Type B pancreatic cell (in vitro differentiated cells): ENCODE data around the gene SMOC2. TPM values are rescaled to one million over a fixed set of nuclear protein-coding genes. Genes with fewer than 3 reads are reported as not detected.
"Not testable (repeated sequence)": the region's sequence is repeated elsewhere in the genome, so short reads cannot be mapped to it uniquely, and the experiment has no call there.

Source experiments
- DNase-seq: peaks from one replicate; pipeline ENCODE4 v3.0.0; 2021; ENCODE audit warnings: mixed read lengths; ENCODE audit not compliant: unreplicated experiment; ENCODE audit errors: extremely low spot score
- H3K27ac Mint-ChIP-seq: 2 replicates; pipeline ENCODE4 v1.8.0; 2021; ENCODE audit warnings: mild to moderate bottlenecking, mixed read lengths
- H3K27me3 Mint-ChIP-seq: 2 replicates; pipeline ENCODE4 v1.8.0; 2021; ENCODE audit warnings: mixed read lengths
- H3K36me3 Mint-ChIP-seq: 2 replicates; pipeline ENCODE4 v1.8.0; 2021; ENCODE audit warnings: mixed read lengths
- H3K4me1 Mint-ChIP-seq: one replicate; pipeline ENCODE4 v1.8.0; 2021; ENCODE audit warnings: mixed read lengths; ENCODE audit not compliant: unreplicated experiment
- H3K4me3 Mint-ChIP-seq: 2 replicates; pipeline ENCODE4 v1.8.0; 2021; ENCODE audit warnings: mild to moderate bottlenecking, mixed read lengths
- H3K9me3 Mint-ChIP-seq: 2 replicates; pipeline ENCODE4 v1.8.0; 2021; ENCODE audit warnings: mixed read lengths
- CTCF ChIP-seq: fragments of 200-600 bp; sonication (generic); conservative IDR thresholded peaks from 2 replicates; pipeline ENCODE4 v1.5.0; 2021; ENCODE audit warnings: antibody characterized with exemption, mild to moderate bottlenecking
- total RNA-seq: library from RNA; stranded (reverse); gene quantifications from 2 replicates; pipeline ENCODE4 v1.2.1, GENCODE V29; 2021; ENCODE audit warnings: low replicate concordance

The SMOC2 gene
- total RNA-seq, 1 donor from 2014 or later, result 18.9 TPM

GRCh38 chr6:168674595-168674994 is 233.6 kb downstream of the SMOC2 start:
- Mint-ChIP-seq H3K27me3 (no peaks in the 10 kb centered on the region), H3K36me3 (no peaks in the 10 kb centered on the region), H3K27ac (no peak overlapping the region), H3K4me1 (peaks cover 34% of the 10 kb centered on the region), H3K9me3 (peaks cover 6% of the 10 kb centered on the region), H3K4me3 (no peak overlapping the region)
- peak; percentile 27 for DNase-seq
- TF ChIP-seq CTCF, result no peak

GRCh38 chr6:168675375-168675774 is 234.4 kb downstream of the SMOC2 start:
- peaks cover 13% of the 10 kb centered on the region for H3K9me3 Mint-ChIP-seq
- TF ChIP-seq CTCF, result no peak
- H3K4me1 Mint-ChIP-seq, result peaks cover 31% of the 10 kb centered on the region
- H3K27ac Mint-ChIP-seq, result peak overlapping the region; percentile 63
- no peaks in the 10 kb centered on the region for H3K36me3 Mint-ChIP-seq
- no peak overlapping the region for H3K4me3 Mint-ChIP-seq
- peak; percentile 39 for DNase-seq
- no peaks in the 10 kb centered on the region for H3K27me3 Mint-ChIP-seq

- no peaks in the 10 kb centered on the region for H3K36me3 Mint-ChIP-seq
- peaks cover 13% of the 10 kb centered on the region for H3K9me3 Mint-ChIP-seq
- H3K4me1 Mint-ChIP-seq, result peaks cover 26% of the 10 kb centered on the region
- no peaks in the 10 kb centered on the region for H3K27me3 Mint-ChIP-seq
- TF ChIP-seq CTCF, result no peak
- no peak overlapping the region for H3K4me3 Mint-ChIP-seq
- DNase-seq, result peak; percentile 43
- peak overlapping the region; percentile 63 for H3K27ac Mint-ChIP-seq
Measured at GRCh38 chr6:168675933-168676551, 235.1 kb downstream of the SMOC2 start.

GRCh38 chr6:168676552-168677322 is 235.8 kb downstream of the SMOC2 start:
- H3K4me1 Mint-ChIP-seq, result peaks cover 26% of the 10 kb centered on the region
- peaks cover 17% of the 10 kb centered on the region for H3K9me3 Mint-ChIP-seq
- TF ChIP-seq CTCF, result no peak
- no peaks in the 10 kb centered on the region for H3K36me3 Mint-ChIP-seq
- H3K4me3 Mint-ChIP-seq, result peak overlapping the region; percentile 59
- H3K27ac Mint-ChIP-seq, result peak overlapping the region; percentile 78
- peak; percentile 58 for DNase-seq
- no peaks in the 10 kb centered on the region for H3K27me3 Mint-ChIP-seq

- Mint-ChIP-seq H3K9me3 (peaks cover 17% of the 10 kb centered on the region), H3K4me3 (peak overlapping the region; percentile 59), H3K4me1 (peaks cover 26% of the 10 kb centered on the region), H3K27ac (peak overlapping the region; percentile 78)
- H3K27me3 Mint-ChIP-seq, DNase-seq, H3K36me3 Mint-ChIP-seq: not testable (repeated sequence)
Measured at GRCh38 chr6:168677323-168677781, 236.4 kb downstream of the SMOC2 start.

- Mint-ChIP-seq H3K27me3 (no peaks in the 10 kb centered on the region), H3K27ac (peak overlapping the region; percentile 11), H3K4me3 (peak overlapping the region; percentile 4), H3K36me3 (no peaks in the 10 kb centered on the region), H3K4me1 (peaks cover 30% of the 10 kb centered on the region), H3K9me3 (peaks cover 17% of the 10 kb centered on the region)
- no peak for TF ChIP-seq CTCF
- no peak for DNase-seq
Measured at GRCh38 chr6:168678077-168678476, 237.1 kb downstream of the SMOC2 start.
